Colonic mucosa (tissue), 4 donors: ENCODE measurements around the gene RPL12. TPM values are rescaled to one million over a fixed set of nuclear protein-coding genes. Genes with fewer than 3 reads are reported as not detected.

Experiments
- DNase-seq: peaks from one replicate; pipeline ENCODE4 v3.0.0-alpha.2; 2020
- H3K27ac ChIP-seq: fragments of 200-600 bp; one replicate; pipeline ENCODE4 v1.8.0; 2021
- H3K27me3 ChIP-seq: fragments of 200-600 bp; one replicate; pipeline ENCODE4 v1.8.0; 2021
- H3K36me3 ChIP-seq: fragments of 200-600 bp; one replicate; pipeline ENCODE4 v1.8.0; 2021
- H3K4me1 ChIP-seq: fragments of 200-600 bp; one replicate; pipeline ENCODE4 v1.8.0; 2021; ENCODE audit warnings: mild to moderate bottlenecking
- H3K4me3 ChIP-seq: fragments of 200-600 bp; one replicate; pipeline ENCODE4 v1.8.0; 2021
- H3K9ac ChIP-seq, 2 donors: one replicate each; pipeline ENCODE4 v1.7.0; 2013; ENCODE audit warnings: control low read depth in 2 of 2, low read depth in 2 of 2, low read length in 2 of 2
- H3K9me3 ChIP-seq: fragments of 200-600 bp; one replicate; pipeline ENCODE4 v1.8.0; 2021
- intact Hi-C: fragments of 100-400 bp; cut with DNase I; formaldehyde crosslinking; loops from one replicate; pipeline ENCODE4 v1.14.1; 2022
- total RNA-seq, 2 donors: library from RNA; stranded (reverse); fragmentation: NEBNext Ultra II Directional in 1 of 2; extraction: Animal tissue kit (Norgen Biotek cat#: 25700) in 1 of 2; gene quantifications; one replicate each; pipeline ENCODE4 v1.2.1, GENCODE V29; 2021
- TF ChIP-seq, protein P1 (sequence below): fragments of 200-600 bp; IDR thresholded peaks from one replicate; pipeline ENCODE4 v1.8.0; 2022; ENCODE audit warnings: antibody characterized with exemption, mild to moderate bottlenecking
- donor health status: healthy.
- donor health status: DM: no; HTN: no; CAD: no.
- donor health status: DM: no; HTN: no; CAD: no.

RPL12 gene
- total RNA-seq, 2 donors from 2014 or later: 916 to 973 TPM

DNA sequence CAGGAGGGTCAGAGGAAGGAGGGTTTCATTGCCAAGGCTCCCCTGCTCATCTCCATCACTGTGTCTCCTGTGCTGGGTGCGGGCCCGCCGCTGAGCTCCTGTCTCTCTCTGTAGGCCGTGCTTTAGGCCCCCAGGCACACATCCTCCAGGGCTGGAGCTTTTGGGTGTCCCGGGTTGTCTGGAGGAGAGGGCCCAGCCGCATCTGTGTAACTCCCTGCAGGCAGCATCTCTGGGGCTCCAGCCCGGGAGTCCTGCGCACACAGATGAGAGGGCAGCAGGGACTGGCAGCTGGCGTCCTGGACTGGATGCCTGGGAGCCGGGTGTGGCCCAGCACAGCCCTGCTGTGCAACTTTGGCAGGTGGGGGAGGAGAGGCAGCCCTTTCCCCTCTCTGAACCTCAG, 40.3 kb upstream of the RPL12 start:
- Histone ChIP-seq H3K27me3 (no peaks in the 10 kb centered on the region), H3K36me3 (no peaks in the 10 kb centered on the region), H3K4me3 (no peak overlapping the region), H3K9ac (no peak overlapping the region), H3K4me1 (peaks cover 3% of the 10 kb centered on the region), H3K9me3 (no peaks in the 10 kb centered on the region), H3K27ac (no peak overlapping the region)
- no peak for DNase-seq
- TF ChIP-seq, protein P1, sequence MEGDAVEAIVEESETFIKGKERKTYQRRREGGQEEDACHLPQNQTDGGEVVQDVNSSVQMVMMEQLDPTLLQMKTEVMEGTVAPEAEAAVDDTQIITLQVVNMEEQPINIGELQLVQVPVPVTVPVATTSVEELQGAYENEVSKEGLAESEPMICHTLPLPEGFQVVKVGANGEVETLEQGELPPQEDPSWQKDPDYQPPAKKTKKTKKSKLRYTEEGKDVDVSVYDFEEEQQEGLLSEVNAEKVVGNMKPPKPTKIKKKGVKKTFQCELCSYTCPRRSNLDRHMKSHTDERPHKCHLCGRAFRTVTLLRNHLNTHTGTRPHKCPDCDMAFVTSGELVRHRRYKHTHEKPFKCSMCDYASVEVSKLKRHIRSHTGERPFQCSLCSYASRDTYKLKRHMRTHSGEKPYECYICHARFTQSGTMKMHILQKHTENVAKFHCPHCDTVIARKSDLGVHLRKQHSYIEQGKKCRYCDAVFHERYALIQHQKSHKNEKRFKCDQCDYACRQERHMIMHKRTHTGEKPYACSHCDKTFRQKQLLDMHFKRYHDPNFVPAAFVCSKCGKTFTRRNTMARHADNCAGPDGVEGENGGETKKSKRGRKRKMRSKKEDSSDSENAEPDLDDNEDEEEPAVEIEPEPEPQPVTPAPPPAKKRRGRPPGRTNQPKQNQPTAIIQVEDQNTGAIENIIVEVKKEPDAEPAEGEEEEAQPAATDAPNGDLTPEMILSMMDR: no peak
- intact Hi-C loops: no loop called here

DNA sequence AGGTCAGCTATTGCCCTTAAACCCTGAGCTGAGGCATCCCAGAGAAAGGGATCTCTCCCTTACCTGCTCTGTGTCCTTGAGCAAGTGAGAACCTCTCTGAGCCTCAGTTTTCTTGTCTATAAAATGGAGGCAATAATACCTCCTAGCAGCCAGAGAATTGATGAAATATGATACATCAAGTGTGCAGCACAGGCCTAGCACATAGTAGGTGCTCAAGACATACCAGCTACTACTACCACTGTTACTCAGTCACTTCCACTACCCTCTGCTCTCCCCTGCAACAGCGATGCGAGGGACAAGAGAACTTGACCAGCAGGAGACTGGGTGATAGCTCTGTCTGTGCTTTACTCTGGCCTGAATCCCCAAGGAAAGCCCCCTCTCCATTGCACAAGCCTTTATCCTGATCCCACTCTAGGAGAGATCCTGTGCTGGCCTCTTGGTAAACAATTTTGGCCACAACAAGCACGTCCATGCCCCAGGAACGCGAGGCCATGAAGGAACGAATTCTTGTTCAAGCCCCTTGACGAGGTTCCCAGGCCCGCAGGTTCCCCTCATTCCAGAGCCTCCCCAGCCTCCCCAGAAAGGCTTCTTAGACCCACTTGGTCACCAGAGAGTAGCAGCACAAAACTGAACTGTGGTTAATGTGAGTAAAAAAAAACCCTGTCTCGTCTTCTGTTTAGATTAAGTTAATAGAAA, 39.5 kb upstream of the RPL12 start:
- Histone ChIP-seq H3K4me1 (no peaks in the 10 kb centered on the region), H3K27ac (no peak overlapping the region), H3K9me3 (no peaks in the 10 kb centered on the region), H3K9ac (no peak overlapping the region), H3K36me3 (no peaks in the 10 kb centered on the region), H3K4me3 (no peak overlapping the region), H3K27me3 (no peaks in the 10 kb centered on the region)
- intact Hi-C loops: no loop called here
- TF ChIP-seq, protein P1: no peak
- no peak for DNase-seq

DNA sequence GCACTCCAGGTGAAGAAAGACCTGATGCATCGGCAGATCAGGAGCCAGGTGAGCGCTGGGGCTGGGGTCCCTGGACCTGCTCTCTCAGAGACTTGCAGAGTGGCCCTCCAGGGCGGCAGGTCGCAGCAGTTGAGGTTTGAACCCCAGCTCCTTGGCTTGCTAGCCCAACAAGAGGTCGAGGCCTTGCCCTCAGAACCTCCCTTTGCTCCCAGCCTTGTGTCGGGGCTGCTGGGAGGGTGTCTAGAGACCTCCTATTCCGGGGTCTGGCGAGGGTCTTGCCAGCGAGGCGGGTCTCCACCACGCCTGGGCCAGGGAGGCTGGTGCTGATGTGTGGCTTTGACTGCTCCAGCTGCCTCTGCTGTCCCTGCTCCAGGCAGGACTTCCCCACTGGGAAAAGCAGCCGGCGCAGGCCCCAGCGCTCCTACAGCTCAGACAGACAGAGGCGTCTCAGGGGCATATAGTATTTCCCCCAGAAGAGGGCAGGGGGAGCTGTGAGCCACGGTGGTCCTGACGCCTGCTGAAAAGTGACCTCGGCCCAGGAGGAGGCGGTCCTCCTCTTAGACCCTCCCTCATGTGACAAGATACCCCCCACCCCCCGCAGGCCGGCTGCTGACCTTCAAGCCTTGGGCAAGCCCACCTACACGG, 38.4 kb upstream of the RPL12 start:
- TF ChIP-seq, protein P1: no peak
- no peak for DNase-seq
- no peak overlapping the region for H3K27ac ChIP-seq
- no peaks in the 10 kb centered on the region for H3K27me3 ChIP-seq
- no peaks in the 10 kb centered on the region for H3K36me3 ChIP-seq
- intact Hi-C loops: no loop called here
- H3K4me1 ChIP-seq: no peaks in the 10 kb centered on the region
- no peak overlapping the region for H3K9ac ChIP-seq
- no peaks in the 10 kb centered on the region for H3K9me3 ChIP-seq
- no peak overlapping the region for H3K4me3 ChIP-seq

DNA sequence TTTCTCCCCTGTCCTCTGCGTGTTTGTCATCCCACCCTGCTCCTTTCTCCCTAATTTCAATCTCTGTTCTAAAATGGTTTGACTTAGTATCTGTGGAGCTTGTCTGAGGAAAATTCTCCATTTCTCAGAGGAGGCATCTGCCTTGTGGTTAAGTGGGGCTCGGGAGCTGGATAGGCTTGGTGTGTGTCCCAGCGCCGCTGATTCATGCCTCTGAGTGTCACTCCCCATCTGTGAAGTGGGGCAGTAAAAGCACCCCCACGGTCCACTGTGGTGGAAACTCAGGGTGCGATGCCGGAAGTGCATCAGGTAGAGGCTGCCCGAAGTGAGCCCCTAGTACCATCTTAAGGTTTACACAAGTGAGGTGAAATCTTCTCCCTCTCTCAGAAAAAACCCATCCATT, 37.7 kb upstream of the RPL12 start:
- TF ChIP-seq, protein P1: no peak
- Histone ChIP-seq H3K9ac (no peak overlapping the region), H3K4me3 (no peak overlapping the region), H3K36me3 (no peaks in the 10 kb centered on the region), H3K27ac (no peak overlapping the region), H3K4me1 (no peaks in the 10 kb centered on the region), H3K27me3 (no peaks in the 10 kb centered on the region), H3K9me3 (no peaks in the 10 kb centered on the region)
- intact Hi-C loops: no loop called here
- DNase-seq: no peak

DNA sequence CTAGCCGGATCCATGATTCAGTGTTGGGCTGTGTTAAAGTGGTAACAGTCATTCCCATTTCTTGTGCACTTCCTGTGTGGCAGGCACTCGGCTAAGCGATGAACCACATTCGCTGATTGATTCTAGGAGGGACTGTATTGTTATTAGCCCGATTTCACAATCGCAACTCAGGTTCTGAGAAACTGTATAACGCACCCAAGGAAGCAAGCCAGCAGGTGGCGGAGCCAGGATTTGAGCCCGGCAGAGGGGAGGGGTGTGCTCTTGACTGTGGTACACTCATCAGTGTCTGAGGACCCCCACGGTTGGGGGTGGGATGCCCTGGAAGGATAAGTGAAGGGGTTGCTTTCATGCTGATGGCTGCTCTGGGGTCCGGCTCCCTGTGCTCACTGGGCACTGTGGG, 34.8 kb upstream of the RPL12 start:
- TF ChIP-seq, protein P1: no peak
- Histone ChIP-seq H3K9me3 (no peaks in the 10 kb centered on the region), H3K9ac (no peak overlapping the region), H3K4me3 (no peak overlapping the region), H3K4me1 (no peaks in the 10 kb centered on the region), H3K27me3 (no peaks in the 10 kb centered on the region), H3K36me3 (no peaks in the 10 kb centered on the region), H3K27ac (no peak overlapping the region)
- no peak for DNase-seq
- intact Hi-C loops: no loop called here
